GM12892 (cell line): Measurements from ENCODE around the gene NDST4.

Experiments used
- POLR2A ChIP-seq: IDR thresholded peaks from 2 replicates; pipeline ENCODE4 v1.6.1; 2011; ENCODE audit warnings: low read depth, low read length, control low read depth
- POLR2AphosphoS5 ChIP-seq: IDR thresholded peaks from 2 replicates; pipeline ENCODE4 v1.6.1; 2011; ENCODE audit warnings: low read depth, low read length, control low read depth
- TAF1 ChIP-seq: IDR thresholded peaks from 2 replicates; pipeline ENCODE4 v1.6.1; 2011; ENCODE audit warnings: low read depth, mild to moderate bottlenecking, control low read depth, low read length, borderline replicate concordance

DNA sequence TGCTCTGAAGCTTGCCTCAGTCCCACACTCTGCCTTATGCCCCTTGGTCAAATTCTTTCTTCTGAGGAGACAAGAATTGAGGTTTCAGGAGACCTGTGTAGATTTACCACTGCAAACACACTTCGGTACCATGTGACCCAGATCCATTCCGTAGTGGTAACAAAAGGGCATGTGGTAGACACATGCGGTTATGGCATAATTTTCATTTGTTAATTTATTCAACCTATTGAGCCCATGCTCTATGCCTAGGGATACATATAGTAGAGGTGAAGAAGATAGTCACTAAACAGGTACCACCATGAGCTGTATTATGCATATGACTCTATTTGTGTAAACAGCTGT is 190.9 kb downstream of the NDST4 start:
- no peak for TF ChIP-seq POLR2A
- no peak for TF ChIP-seq POLR2AphosphoS5
- no peak for TF ChIP-seq TAF1
